GM20431 (cell line): Measurements from ENCODE around the gene MAN1B1.

Source experiments
- in situ Hi-C: fragments of 300-500 bp; cut with MseI, MboI; formaldehyde crosslinking; loops from one replicate; pipeline ENCODE4 v1.15.0; 2020; ENCODE audit warnings: low sequenced_read_pairs; ENCODE audit not compliant: unreplicated experiment

Gene MAN1B1

GRCh38 chr9:137067860-137068538 is 18.8 kb upstream of the MAN1B1 start:
- in situ Hi-C loops, result no loop called here

GRCh38 chr9:137068539-137069507 is 18.0 kb upstream of the MAN1B1 start:
- in situ Hi-C loops, result no loop called here

- in situ Hi-C loops, result no loop called here
Observed at GRCh38 chr9:137069508-137070091, 17.2 kb upstream of the MAN1B1 start.

GRCh38 chr9:137070201-137070905 is 16.4 kb upstream of the MAN1B1 start, which contains the start of gene SAPCD2:
Gene SAPCD2 (minus strand): TSS chr9:137070557. CDS start chr9:137070460, 97 bp downstream.
- in situ Hi-C loops, result no loop called here

- in situ Hi-C loops, result no loop called here
Observed at GRCh38 chr9:137070906-137071275, 15.9 kb upstream of the MAN1B1 start.

GRCh38 chr9:137071282-137071681 is 15.5 kb upstream of the MAN1B1 start:
- in situ Hi-C loops, result no loop called here

- in situ Hi-C loops, result no loop called here
Observed at GRCh38 chr9:137073992-137074399, 12.8 kb upstream of the MAN1B1 start.

- in situ Hi-C loops, result no loop called here
Observed at GRCh38 chr9:137074657-137075274, 12.0 kb upstream of the MAN1B1 start.

GRCh38 chr9:137075275-137075775 is 11.5 kb upstream of the MAN1B1 start:
- in situ Hi-C loops, result no loop called here

GRCh38 chr9:137076636-137077009 is 10.2 kb upstream of the MAN1B1 start:
- in situ Hi-C loops, result no loop called here

GRCh38 chr9:137077010-137077747 is 9.6 kb upstream of the MAN1B1 start, which contains the start of gene UAP1L1:
Gene UAP1L1 (plus strand): TSS chr9:137077517. CDS start chr9:137077533, 16 bp downstream.
- in situ Hi-C loops, result no loop called here

- in situ Hi-C loops, result no loop called here
Observed at GRCh38 chr9:137077758-137078693, 8.8 kb upstream of the MAN1B1 start.

GRCh38 chr9:137078701-137079400 is 7.9 kb upstream of the MAN1B1 start:
- in situ Hi-C loops, result no loop called here

GRCh38 chr9:137079401-137079787 is 7.4 kb upstream of the MAN1B1 start:
- in situ Hi-C loops, result no loop called here

- in situ Hi-C loops, result no loop called here
Observed at GRCh38 chr9:137080260-137081122, 6.3 kb upstream of the MAN1B1 start.

GRCh38 chr9:137082222-137082924 is 4.4 kb upstream of the MAN1B1 start:
- in situ Hi-C loops, result no loop called here
